Tibial nerve (tissue), 4 donors: ENCODE measurements around the gene ZDHHC9. TPM values are rescaled to one million over a fixed set of nuclear protein-coding genes. Genes with fewer than 3 reads are reported as not detected.

Experiments
- DNase-seq, 2 donors: peaks; one replicate each; pipeline ENCODE4 v3.0.0-alpha.2; 2019; ENCODE audit warnings: low spot score in 2 of 2
- H3K27ac ChIP-seq, 4 donors: fragments of 200-600 bp; sonication (generic) in 3 of 4; one replicate each; pipeline ENCODE4 v1.5.1; 2017 to 2019; ENCODE audit warnings: mild to moderate bottlenecking in 1 of 4
- H3K27me3 ChIP-seq, 2 donors: fragments of 200-600 bp; sonication (generic) in 1 of 2; one replicate each; pipeline versions ENCODE4 v1.5.1 to v1.6.0; 2017 to 2019
- H3K36me3 ChIP-seq, 3 donors: fragments of 200-600 bp; sonication (generic); one replicate each; pipeline ENCODE4 v1.5.1; 2018 to 2019
- H3K4me1 ChIP-seq, 4 donors: fragments of 200-600 bp; sonication (generic) in 3 of 4; one replicate each; pipeline ENCODE4 v1.5.1; 2017 to 2019
- H3K4me3 ChIP-seq, 4 donors: fragments of 200-600 bp; sonication (generic) in 3 of 4; one replicate each; pipeline ENCODE4 v1.5.1; 2017 to 2019; ENCODE audit warnings: mild to moderate bottlenecking in 1 of 4, moderate library complexity in 1 of 4
- H3K9me3 ChIP-seq, 4 donors: fragments of 200-600 bp; sonication (generic) in 3 of 4; one replicate each; pipeline ENCODE4 v1.5.1; 2017 to 2019
- EP300 ChIP-seq, 2 donors: sonication (generic); formaldehyde crosslinking; IDR thresholded peaks; one replicate each; pipeline ENCODE4 v1.6.1; 2017; ENCODE audit warnings: antibody characterized with exemption in 2 of 2, mild to moderate bottlenecking in 1 of 2
- WGBS, 2 donors: methylation state at CpG; one replicate each; pipeline ENCODE4 v1.1.5; 2018; 5-methylcytosine and 5-hydroxymethylcytosine counted together
- small RNA-seq: library from RNA; depleted of rRNA; stranded (forward); fragments of <200 nt; gene quantifications from one replicate; pipeline ENCODE3, GENCODE V24; 2016
- total RNA-seq, 4 donors: library from RNA; depleted of rRNA; stranded (reverse); fragments of >200 nt; gene quantifications; one replicate each; pipeline ENCODE4 v1.1.0, GENCODE V29; 2016
- TF ChIP-seq, protein P1 (sequence below), 5 experiments: fragments of 200-600 bp in 3 of 5; fragments of 450-650 bp in 2 of 5; sonication (generic) in 3 of 5; IDR thresholded peaks; one replicate each; pipeline ENCODE4 v1.5.1; 2016 to 2019; ENCODE audit warnings: antibody characterized with exemption in 5 of 5, mild to moderate bottlenecking in 3 of 5, moderate library complexity in 2 of 5

Gene ZDHHC9
- total RNA-seq, 4 donors from 2014 or later, result 14.0 to 27.6 (median 19.1) TPM

DNA sequence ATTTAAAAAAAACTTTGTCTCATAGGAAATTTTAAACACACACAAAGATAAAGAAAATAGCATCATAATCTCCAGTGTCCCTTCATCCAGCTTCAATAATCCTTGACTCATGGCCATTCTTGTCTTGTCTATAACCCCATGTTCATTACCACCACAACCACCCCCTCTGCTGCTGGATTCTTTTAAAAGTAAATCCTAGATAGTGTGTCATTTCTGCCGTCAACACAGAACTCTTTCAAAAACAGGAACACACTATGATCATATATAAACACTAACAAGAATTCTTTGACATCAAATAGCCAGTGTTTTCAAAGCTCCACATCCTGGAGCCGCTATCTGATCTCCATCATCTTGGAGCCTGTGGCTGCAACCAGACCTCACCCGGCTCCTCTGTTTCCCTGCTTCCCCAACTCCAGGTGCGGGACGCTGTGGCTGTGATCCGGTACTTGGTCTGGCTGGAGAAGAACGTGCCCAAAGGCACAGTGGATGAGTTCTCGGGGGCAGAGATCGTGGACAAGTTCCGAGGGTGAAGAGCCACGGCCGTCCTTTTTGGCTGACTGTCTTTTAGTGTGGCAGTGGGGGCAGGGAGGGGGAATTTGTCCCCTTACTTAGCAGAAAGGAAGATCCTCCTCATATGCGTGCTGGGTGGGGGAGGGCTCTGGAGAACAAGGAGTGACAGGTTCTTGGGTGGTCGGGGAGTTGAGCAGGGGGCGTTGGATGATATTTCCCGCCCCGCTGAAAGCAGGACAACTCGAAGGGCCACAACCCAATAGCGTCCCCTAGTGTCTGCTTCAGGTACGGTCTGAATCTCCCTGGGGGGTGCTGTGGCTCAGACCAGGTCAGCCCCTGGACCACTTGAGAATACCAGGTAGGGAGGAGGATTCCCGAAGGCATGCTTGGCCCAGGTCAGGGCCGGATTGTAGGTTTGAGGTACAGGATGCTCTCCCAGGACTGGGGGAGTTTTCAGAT lies 89.3 kb downstream of the ZDHHC9 start:
- Histone ChIP-seq H3K27me3 (peaks cover 0 to 4% of the 10 kb centered on the region in 2 donors), H3K4me3 (no peak overlapping the region), H3K36me3 (no peaks in the 10 kb centered on the region), H3K9me3 (no peaks in the 10 kb centered on the region), H3K27ac (no peak overlapping the region), H3K4me1 (peaks cover 0 to 5% (median 1%) of the 10 kb centered on the region in 4 donors)
- DNase-seq, result no peak
- 51 to 55% methylated on average over 13 to 22 of the region's 22 CpGs for WGBS, 2 donors
- TF ChIP-seq, protein P1, sequence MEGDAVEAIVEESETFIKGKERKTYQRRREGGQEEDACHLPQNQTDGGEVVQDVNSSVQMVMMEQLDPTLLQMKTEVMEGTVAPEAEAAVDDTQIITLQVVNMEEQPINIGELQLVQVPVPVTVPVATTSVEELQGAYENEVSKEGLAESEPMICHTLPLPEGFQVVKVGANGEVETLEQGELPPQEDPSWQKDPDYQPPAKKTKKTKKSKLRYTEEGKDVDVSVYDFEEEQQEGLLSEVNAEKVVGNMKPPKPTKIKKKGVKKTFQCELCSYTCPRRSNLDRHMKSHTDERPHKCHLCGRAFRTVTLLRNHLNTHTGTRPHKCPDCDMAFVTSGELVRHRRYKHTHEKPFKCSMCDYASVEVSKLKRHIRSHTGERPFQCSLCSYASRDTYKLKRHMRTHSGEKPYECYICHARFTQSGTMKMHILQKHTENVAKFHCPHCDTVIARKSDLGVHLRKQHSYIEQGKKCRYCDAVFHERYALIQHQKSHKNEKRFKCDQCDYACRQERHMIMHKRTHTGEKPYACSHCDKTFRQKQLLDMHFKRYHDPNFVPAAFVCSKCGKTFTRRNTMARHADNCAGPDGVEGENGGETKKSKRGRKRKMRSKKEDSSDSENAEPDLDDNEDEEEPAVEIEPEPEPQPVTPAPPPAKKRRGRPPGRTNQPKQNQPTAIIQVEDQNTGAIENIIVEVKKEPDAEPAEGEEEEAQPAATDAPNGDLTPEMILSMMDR (IDR thresholded peaks at IDR 0.05), result peak in 1 of 5 experiments; percentile 16
- no peak for TF ChIP-seq EP300 (IDR thresholded peaks at IDR 0.05)

Small RNA genes within 50 kb of the gene (small RNA-seq; reads per million reads assigned to genes)
- gene RF00017, result not detected

Other genes with a start within 250 kb of the ZDHHC9 start
- gene APLN, start 188.9 kb downstream of the ZDHHC9 start, total RNA-seq, result under 1 TPM in 3 of 4 donors, not detected in 1; 0.20 to 0.60 (median 0.21) TPM
- 10 to 100 TPM in 1 of 4 donors, 1 to 10 TPM in 2, under 1 TPM in 1; 0.87 to 10.0 (median 5.2) TPM for gene XPNPEP2, start 104.9 kb downstream of the ZDHHC9 start, total RNA-seq
- 10 to 100 TPM; 10.4 to 20.4 (median 15.0) TPM for gene SASH3, start 63.9 kb downstream of the ZDHHC9 start, total RNA-seq
- 10 to 100 TPM; 14.9 to 27.6 (median 17.7) TPM for gene UTP14A, start 62.3 kb upstream of the ZDHHC9 start, total RNA-seq
- 10 to 100 TPM in 1 of 4 donors, 1 to 10 TPM in 3; 4.7 to 10.0 (median 9.0) TPM for gene BCORL1, start 138.7 kb upstream of the ZDHHC9 start, total RNA-seq